NCI-H187 (cell line): ENCODE results near the gene NELFCD.

Experiments
- DNase-seq, 2 experiments: peaks; one replicate each; lab custom pipeline; 2025; lab: John Stamatoyannopoulos, UW

Gene NELFCD

GRCh38 chr20:58994390-58995159 is 13.5 kb downstream of the NELFCD start:
- no peak for DNase-seq

DNA sequence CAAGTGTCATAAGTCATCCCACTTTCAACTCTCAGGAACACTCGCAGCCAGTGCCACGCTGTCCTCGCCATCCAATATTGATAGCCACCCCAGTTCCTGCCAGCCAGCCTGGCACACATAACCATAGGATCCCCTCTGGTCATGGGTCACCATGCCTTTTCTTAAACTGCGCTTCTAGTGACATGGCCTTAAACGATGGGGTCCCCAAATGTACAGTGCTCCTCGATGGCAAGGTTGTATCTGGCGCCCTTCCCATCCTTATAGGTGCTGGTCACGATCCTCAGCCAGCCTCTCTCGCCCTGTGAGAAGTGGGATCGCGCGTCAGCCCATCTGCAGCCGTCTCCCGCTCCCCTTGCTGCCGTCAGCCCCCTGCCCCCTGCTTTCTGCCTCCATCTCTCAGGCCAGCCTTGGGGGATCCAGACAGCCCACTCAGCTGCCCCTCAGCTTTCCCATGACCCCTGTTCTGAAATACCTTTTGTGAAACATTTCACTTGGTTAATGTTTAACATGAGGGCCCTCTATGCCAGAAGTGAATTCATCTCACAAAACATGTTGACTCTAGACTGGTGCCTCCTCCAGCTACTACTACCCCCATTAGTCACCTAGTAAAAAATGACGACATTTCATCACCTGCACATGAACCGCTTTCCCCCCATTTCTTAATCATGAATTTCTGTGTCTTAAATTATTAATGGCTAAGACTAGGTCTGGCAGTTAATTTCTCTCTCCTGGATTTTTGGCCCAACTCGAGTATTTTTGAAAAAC is 14.6 kb downstream of the NELFCD start:
- no peak for DNase-seq

DNA sequence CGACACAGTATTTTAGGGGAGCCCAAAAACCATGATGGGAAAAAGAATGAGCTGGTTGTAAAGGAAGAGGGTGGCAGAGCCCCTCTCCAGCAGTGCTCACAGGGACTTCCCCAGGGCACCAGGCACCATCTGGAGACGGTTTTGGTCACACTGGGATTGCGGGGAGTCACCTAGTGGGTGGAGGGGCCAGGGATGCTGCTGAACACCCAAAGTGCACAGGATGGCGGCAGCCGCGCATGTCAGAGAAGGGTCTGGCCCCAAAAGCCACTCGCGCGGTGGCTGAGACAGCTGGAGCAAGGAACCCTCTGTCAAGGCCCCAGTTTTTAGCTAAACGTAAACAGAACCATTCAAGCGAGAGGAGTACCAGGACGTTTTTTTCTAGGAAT is 15.2 kb downstream of the NELFCD start:
- DNase-seq, result no peak

GRCh38 chr20:58997141-58997770 is 16.2 kb downstream of the NELFCD start:
- no peak for DNase-seq

- no peak for DNase-seq
Measured at GRCh38 chr20:58998656-58999055, 17.6 kb downstream of the NELFCD start.

- DNase-seq, result no peak
Measured at GRCh38 chr20:59000326-59000725, 19.3 kb downstream of the NELFCD start.

DNA sequence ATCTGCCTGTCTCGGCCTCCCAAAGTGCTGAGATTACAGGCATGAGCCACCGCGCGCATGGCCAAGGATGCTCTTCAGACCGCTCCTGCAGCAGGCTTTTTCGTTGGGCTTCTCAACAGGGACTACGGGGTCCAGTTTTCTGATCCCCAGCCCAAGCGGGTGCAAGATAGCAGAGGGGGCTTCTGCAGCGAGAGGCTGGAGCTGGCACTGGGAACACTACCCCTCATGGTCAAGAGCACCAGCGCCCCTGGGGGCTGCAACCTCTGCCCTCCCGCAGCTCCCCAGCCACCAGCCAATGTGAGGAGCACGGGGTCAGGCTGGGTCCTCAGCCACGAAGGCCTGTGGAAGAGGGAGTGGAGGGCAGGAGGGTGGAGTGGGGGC is 20.0 kb downstream of the NELFCD start:
- no peak for DNase-seq

DNA sequence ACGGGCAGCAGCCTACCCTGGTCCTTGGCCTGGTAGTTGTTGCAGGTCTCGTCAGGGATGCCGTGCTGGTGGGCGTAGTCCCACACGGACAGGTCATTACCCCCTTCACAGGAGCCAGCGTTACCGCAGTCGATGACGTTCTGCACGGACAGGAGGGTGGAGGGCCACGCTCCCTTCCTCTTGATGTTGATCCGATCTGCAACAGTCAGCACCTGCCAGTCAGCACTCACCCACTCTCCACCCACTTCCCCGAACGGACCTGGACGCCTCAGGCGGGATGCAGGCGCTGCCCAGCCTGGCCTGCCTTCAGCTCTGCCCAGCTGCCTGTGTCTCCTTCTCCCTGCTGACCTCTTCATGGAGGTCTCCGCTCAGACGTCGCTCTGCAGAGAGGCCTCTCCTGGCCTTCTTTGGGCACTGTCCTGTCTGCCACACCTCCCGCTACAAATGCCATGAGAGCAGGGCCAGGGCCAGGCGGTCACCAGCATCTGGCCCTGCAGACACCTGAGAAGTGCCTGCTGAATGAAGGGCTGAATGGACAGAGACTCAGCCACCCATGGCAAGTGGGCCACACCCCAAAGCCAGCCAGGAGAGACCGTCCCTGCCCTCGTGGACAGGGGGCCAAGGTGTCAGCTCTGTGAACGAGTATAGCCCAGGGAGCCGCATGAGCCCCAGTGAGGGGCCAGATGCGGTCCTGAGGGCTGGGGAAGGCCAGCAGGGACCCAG is 20.6 kb downstream of the NELFCD start:
- no peak for DNase-seq

GRCh38 chr20:59002388-59002787 is 21.3 kb downstream of the NELFCD start:
- DNase-seq, result no peak

GRCh38 chr20:59002874-59003399 is 21.9 kb downstream of the NELFCD start:
- DNase-seq, result no peak

DNA sequence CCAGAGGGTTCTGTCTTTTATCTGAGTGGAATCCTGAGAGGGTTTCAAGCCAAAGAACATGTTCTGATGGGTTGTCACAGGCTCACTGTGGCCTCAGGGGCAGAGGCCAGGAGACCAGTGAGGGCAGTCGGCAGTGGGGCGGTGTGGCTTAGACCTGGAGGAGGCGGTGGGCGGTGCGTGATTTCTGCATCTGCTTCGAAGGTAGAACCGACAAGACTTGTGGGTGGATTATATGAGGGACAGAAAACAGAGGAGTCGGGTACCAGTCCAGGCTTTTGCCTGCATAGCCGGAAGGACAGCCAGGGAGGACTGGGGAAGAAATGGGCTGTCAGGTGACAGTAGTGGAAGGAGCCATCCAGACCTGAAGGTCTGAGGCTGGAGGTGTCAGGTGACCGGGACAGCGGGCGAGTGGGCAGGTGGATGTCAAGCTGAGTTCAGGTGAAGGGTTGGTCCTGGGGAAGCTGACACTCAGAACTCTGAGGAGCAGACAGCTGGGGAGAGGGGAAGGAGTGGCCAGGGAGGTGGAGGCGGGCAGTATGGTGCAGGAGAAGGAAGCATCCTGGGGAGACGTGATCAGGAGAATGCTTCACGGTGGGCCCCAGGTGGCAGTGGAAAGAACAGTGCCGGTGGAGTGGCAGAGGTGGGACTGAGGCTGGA is 22.9 kb downstream of the NELFCD start:
- DNase-seq, result no peak

GRCh38 chr20:59004493-59004762 is 23.4 kb downstream of the NELFCD start:
- no peak for DNase-seq

DNA sequence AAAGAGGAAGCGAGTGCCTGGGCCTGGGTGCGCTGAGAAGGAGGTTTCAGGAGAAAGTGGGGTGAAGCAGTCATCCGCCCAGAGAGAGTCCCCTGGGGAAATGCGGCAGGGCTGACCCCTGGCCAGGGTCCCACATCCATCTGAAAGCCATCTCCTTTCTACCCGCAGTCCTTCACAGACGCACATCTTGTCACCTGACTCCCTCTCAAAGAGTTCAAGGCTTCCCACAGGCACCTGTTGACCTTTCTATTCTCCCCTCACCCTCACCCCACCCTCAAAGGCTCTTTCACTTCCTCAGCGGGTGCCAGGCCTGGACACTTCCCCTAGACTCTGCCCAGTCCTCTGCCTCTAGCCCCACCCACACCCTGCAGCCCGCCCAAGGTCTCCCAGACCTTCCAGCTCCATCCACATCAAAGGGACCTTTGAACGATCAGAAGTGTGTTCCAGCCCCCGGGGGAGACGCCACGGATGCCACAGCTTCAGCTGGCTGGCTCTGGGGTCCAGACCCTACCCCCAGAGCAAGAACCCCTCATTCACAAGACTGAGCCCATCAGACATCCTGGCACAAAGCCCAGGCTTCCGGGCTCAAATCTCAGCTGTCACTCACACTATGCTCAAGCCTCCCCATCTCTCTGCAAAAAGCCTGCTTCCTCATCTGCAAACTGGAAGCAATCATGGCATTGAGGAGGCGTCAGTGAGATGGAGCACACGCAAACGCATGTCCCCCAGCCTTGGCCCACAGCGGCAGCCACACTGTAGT is 23.9 kb downstream of the NELFCD start:
- no peak for DNase-seq

- DNase-seq, result no peak
Measured at GRCh38 chr20:59005523-59006166, 24.6 kb downstream of the NELFCD start.

GRCh38 chr20:59006167-59006863 is 25.3 kb downstream of the NELFCD start:
- no peak for DNase-seq

GRCh38 chr20:59006864-59007664 is 26.0 kb downstream of the NELFCD start, which contains the start of gene CTSZ:
CTSZ (minus strand) TSS chr20:59007254; CDS start chr20:59007128, 126 bp downstream.
- DNase-seq, result no peak

- no peak for DNase-seq
Measured at GRCh38 chr20:59007665-59008511, 26.8 kb downstream of the NELFCD start.

GRCh38 chr20:59008715-59009336 is 27.8 kb downstream of the NELFCD start:
- DNase-seq, result no peak
